ENCODE data around the gene SLC16A11. TPM values are rescaled to one million over a fixed set of nuclear protein-coding genes. Genes with fewer than 3 reads are reported as not detected.
"Not testable (repeated sequence)": the region's sequence is repeated elsewhere in the genome, so short reads cannot be mapped to it uniquely, and the experiment has no call there.

SLC16A11 gene
- total RNA-seq, 1 donor from 2014 or later = not detected

DNA sequence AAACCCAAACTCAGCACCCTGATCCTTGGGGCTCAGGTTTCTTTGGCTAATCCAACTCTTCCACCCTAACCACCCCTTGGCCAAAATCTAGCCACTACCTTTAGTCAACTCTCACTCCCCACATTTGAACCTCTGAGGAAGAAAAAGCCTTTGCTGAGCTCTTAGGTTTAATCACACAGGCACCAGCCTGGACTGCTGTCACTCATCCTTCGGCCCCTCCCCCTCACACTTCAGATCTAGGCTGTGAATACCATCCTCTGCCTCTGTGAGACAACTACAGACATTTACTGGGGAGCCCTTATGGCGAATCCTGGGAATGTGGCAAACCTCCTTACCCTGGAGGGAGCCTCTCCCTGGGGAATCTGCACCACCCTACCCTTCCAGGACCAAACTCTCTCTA is 36.7 kb downstream of the SLC16A11 start:
- no peak for DNase-seq (ENCODE audit: low read depth)

DNA sequence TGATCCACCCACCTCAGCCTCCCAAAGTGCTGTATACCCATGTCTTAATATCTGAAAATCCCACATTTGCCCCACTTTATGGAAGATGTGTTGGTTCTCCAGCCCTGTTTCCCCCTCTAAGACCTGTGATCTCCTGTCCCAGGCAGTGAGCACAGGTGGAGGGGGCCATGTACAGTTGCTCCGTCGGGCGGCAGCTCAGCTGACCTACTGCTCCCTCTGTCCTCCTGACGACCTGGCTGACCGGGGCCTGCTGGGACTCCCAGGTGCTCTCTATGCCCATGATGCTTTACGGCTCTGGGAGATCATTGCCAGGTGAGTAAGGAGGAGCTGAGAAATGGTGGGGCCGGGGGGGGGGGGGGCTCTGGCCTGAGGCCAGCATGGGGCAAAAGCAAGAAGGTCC is 38.2 kb downstream of the SLC16A11 start:
- no peak for DNase-seq (ENCODE audit: low read depth)

- DNase-seq (ENCODE audit: low read depth) = peak; percentile 49
Observed at GRCh38 chr17:7004398-7005253, 39.3 kb downstream of the SLC16A11 start.

GRCh38 chr17:7003745-7004144 is 40.1 kb downstream of the SLC16A11 start:
- DNase-seq (ENCODE audit: low read depth) = no peak

DNA sequence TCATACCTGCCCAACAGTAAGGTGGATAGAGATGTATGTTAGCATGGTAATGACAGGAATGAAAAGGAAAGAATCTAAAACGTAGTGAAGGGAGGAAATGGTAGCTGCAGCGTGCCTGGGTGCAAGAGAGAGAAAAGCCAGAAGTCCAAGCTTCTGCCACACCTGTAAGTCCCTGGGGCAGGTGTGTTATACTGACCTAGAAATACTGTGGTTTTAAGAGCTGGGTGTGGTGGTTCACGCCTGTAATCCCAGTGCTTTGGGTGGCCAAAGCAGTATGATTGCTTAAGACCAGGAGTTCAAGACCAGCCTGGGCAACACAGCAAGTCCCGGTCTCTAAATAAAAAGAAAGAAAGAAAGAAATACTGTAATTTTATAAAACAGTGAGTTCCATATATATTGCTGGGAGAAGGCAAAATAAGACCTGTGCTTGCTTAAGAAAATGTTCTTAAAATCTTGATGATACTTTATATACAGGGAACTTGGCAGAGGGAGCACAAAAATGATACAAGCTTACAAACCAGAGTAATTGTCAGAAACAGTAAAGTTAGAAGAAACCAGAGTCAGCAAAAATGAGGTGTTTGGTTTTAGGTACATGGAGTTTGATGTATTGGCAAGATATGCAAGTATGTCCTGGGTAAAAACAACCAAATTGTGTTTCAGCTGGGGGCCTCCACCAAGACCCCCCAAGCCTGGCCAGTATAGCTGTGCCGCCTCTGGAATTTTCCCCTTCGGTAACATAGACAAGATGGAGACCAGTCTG is 41.4 kb downstream of the SLC16A11 start:
- no peak for DNase-seq (ENCODE audit: low read depth)

GRCh38 chr17:7001318-7001961 is 42.5 kb downstream of the SLC16A11 start:
- DNase-seq (ENCODE audit: low read depth) = no peak

- no peak for DNase-seq (ENCODE audit: low read depth)
Observed at GRCh38 chr17:6998855-6999508, 44.9 kb downstream of the SLC16A11 start.

GRCh38 chr17:6997171-6997570 is 46.7 kb downstream of the SLC16A11 start:
- DNase-seq (ENCODE audit: low read depth) = no peak

DNA sequence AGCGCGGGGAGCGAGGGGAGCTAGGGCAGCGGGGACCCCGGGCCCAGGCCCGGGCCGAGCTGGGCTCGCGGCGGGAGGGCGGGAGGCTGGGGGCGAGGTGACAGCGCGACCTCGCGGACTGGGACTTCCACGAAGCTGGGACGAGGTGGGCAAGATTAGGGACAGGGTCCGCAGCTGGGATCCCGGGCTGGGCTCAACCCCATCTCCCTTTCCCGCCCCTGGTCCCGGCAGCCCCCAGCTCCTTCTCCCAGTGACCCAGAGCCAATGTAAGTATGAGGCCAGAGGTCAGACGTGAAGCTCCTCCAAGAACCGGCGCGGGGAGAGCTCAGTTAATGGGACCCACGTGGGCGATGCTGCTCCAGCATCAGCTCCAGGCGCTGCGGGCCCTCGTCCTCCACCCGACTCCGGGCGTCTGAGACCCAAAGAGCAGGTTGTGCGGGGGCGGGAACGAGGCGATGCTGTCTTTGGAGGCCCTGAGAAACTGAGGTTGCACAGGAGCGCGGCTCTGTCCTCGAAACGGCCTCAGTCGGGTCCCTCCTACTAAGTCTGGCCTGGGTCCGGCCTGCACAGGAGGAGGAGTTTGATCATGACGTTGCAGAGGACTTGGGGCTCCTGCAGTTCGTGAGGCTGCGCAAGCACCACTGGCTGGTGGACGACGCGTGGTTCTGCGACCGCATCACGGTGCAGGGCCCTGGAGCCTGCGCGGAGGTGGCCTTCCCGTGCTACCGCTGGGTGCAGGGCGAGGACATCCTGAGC is 47.5 kb downstream of the SLC16A11 start:
- DNase-seq (ENCODE audit: low read depth) = no peak

GRCh38 chr17:6995500-6996255 is 48.2 kb downstream of the SLC16A11 start, which contains the start of gene ALOX12:
TSS of gene ALOX12 (plus strand) at chr17:6996049. CDS start at chr17:6996118, 69 bp downstream.
- DNase-seq (ENCODE audit: low read depth) = no peak

DNA sequence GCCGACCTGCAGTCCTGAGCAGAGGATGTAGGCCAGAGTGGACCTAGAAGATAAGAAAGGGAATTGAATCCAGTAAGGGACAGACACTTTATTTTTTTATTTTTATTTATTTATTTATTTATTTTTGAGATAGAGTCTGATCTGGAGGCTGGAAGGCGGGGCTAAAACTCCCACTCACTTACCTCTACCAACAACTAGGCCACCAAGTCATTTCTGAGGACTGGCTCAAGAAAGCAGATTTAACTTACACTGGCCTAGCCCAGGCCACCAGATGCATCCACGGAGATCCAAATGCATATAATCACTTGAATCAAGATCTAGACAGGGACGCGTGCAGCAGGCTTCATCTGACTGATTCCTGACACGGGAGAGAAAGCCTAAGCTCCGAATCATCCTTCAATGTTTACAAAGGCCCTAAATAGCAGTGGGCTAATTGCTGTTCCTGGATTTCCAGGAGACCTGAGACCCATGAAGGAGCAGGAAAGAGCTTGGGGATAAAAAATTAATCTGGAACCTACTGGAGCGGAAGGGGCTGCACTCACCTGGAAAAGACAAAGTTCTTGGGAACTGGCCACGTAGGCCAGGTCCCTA is 49.1 kb downstream of the SLC16A11 start:
- peak; percentile 51 for DNase-seq (ENCODE audit: low read depth)

GRCh38 chr17:6994118-6994598 is 49.7 kb downstream of the SLC16A11 start:
- no peak for DNase-seq (ENCODE audit: low read depth)

- not testable (repeated sequence) for DNase-seq (ENCODE audit: low read depth)
Observed at GRCh38 chr17:6993613-6994056, 50.3 kb downstream of the SLC16A11 start.

Other genes starting within 250 kb of the SLC16A11 start
- gene TEKT1, start 212.4 kb downstream of the SLC16A11 start, total RNA-seq = not detected in 2 replicates
- not detected in 2 replicates for gene ALOX12, start 48.0 kb downstream of the SLC16A11 start, total RNA-seq
- gene RNASEK, start 31.5 kb downstream of the SLC16A11 start, total RNA-seq = 31.4 and 40.3 TPM in 2 replicates
- gene BCL6B, start 21.0 kb downstream of the SLC16A11 start, total RNA-seq = under 0.01 and 0.05 TPM in 2 replicates
- gene SLC16A13, start 8.1 kb downstream of the SLC16A11 start, total RNA-seq = 0.99 and 1.0 TPM in 2 replicates
- not detected in 2 replicates for gene CLEC10A, start 36.2 kb upstream of the SLC16A11 start, total RNA-seq
- not detected in 2 replicates for gene ASGR2, start 70.7 kb upstream of the SLC16A11 start, total RNA-seq
- gene ASGR1, start 135.3 kb upstream of the SLC16A11 start, total RNA-seq = 0.60 and 0.87 TPM in 2 replicates
- 2.1 and 22.2 TPM in 2 replicates for gene DLG4, start 175.7 kb upstream of the SLC16A11 start, total RNA-seq
- 307 and 382 TPM in 2 replicates for gene ACADVL, start 175.8 kb upstream of the SLC16A11 start, total RNA-seq
- gene DVL2, start 190.4 kb upstream of the SLC16A11 start, total RNA-seq = 26.4 and 47.5 TPM in 2 replicates
- gene PHF23, start 195.4 kb upstream of the SLC16A11 start, total RNA-seq = 41.2 and 50.7 TPM in 2 replicates
- 137 and 148 TPM in 2 replicates for gene GABARAP, start 198.4 kb upstream of the SLC16A11 start, total RNA-seq
- 19.4 and 53.9 TPM in 2 replicates for gene CTDNEP1, start 207.6 kb upstream of the SLC16A11 start, total RNA-seq
- 22.1 and 24.8 TPM in 2 replicates for gene ELP5, start 208.1 kb upstream of the SLC16A11 start, total RNA-seq
- 25.1 and 306 TPM in 2 replicates for gene CLDN7, start 218.4 kb upstream of the SLC16A11 start, total RNA-seq
- 0.30 and 0.35 TPM in 2 replicates for gene SLC2A4, start 237.6 kb upstream of the SLC16A11 start, total RNA-seq